ENCODE results near the gene POLL.

POLL gene

GRCh38 chr10:101576211-101576863 is 11.7 kb downstream of the POLL start:
- H3K4me3 ChIP-seq (ENCODE audit: low read depth, low read length) = no peak overlapping the region
- CTCF ChIA-PET = interaction anchor here (0.7 to 2.8 kb wide), 6 partner anchors 9 to 363 kb away, joined by 3 to 16 read pairs (median 3); no protein-coding TSS in a partner anchor
- DNase-seq (ENCODE audit: low read depth, low spot score) = no peak
- no peak for TF ChIP-seq CTCF (IDR thresholded peaks at IDR 0.05; ENCODE audit: insufficient read depth, low read length, missing control alignments)
- POLR2A ChIA-PET = interaction anchor here (0.6 to 1.0 kb wide), 3 partner anchors 9 to 229 kb away, joined by 3 to 8 read pairs (median 3); no protein-coding TSS in a partner anchor

- no peak for TF ChIP-seq CTCF (IDR thresholded peaks at IDR 0.05; ENCODE audit: insufficient read depth, low read length, missing control alignments)
- no peak for DNase-seq (ENCODE audit: low read depth, low spot score)
- CTCF ChIA-PET = interaction anchor here (0.7 to 2.8 kb wide), 6 partner anchors 10 to 362 kb away, joined by 3 to 16 read pairs (median 3); no protein-coding TSS in a partner anchor
- no peak overlapping the region for H3K4me3 ChIP-seq (ENCODE audit: low read depth, low read length)
- POLR2A ChIA-PET = interaction anchor here (0.6 to 1.0 kb wide), 3 partner anchors 8 to 524 kb away, joined by 3 to 8 read pairs (median 3); no protein-coding TSS in a partner anchor
Observed at GRCh38 chr10:101575580-101576210, 12.4 kb downstream of the POLL start.

- DNase-seq (ENCODE audit: low read depth, low spot score) = no peak
- ChIA-PET CTCF (interaction anchor here (0.8 to 2.8 kb wide), 2 partner anchors 17 to 361 kb away, joined by 3 to 16 read pairs; no protein-coding TSS in a partner anchor), POLR2A (interaction anchor here (0.7 kb wide), 1 partner anchor 524 kb away, joined by 3 read pairs; no protein-coding TSS in a partner anchor)
- H3K4me3 ChIP-seq (ENCODE audit: low read depth, low read length) = no peak overlapping the region
- no peak for TF ChIP-seq CTCF (IDR thresholded peaks at IDR 0.05; ENCODE audit: insufficient read depth, low read length, missing control alignments)
Observed at GRCh38 chr10:101575091-101575490, 13.0 kb downstream of the POLL start.

GRCh38 chr10:101573885-101574753 is 13.9 kb downstream of the POLL start:
- no peak for TF ChIP-seq CTCF (IDR thresholded peaks at IDR 0.05; ENCODE audit: insufficient read depth, low read length, missing control alignments)
- H3K4me3 ChIP-seq (ENCODE audit: low read depth, low read length) = no peak overlapping the region

GRCh38 chr10:101572785-101573184 is 15.3 kb downstream of the POLL start:
- no peak for DNase-seq (ENCODE audit: low read depth, low spot score)
- CTCF ChIA-PET = interaction anchor here (3.8 to 9.6 kb wide), 3 partner anchors 11 to 359 kb away, joined by 30 to 281 read pairs (median 145); partner anchors contain the start of genes DPCD and POLL

More at GRCh38 chr10:101573885-101574753, 13.9 kb downstream of the POLL start:
- no peak for DNase-seq (ENCODE audit: low read depth, low spot score)
- POLR2A ChIA-PET = interaction anchor here (0.5 kb wide), 1 partner anchor 199 kb away, joined by 4 read pairs; no protein-coding TSS in a partner anchor
- CTCF ChIA-PET = interaction anchor here (2.8 to 9.6 kb wide), 4 partner anchors 9 to 360 kb away, joined by 16 to 281 read pairs (median 88); partner anchors contain the start of genes DPCD and POLL

More at GRCh38 chr10:101572785-101573184, 15.3 kb downstream of the POLL start:
- POLR2A ChIA-PET = no interaction called here
- TF ChIP-seq CTCF (IDR thresholded peaks at IDR 0.05; ENCODE audit: insufficient read depth, low read length, missing control alignments) = no peak
- H3K4me3 ChIP-seq (ENCODE audit: low read depth, low read length) = no peak overlapping the region

All from AG04449 (cell line).